CD4-positive, alpha-beta memory T cell (primary cell): ENCODE data around the gene NEUROD6. TPM values are rescaled to one million over a fixed set of nuclear protein-coding genes. Genes with fewer than 3 reads are reported as not detected.

Experiments
- CTCF ChIA-PET: fragments of 350-600 bp; sonication (Branson Sonifier 250); formaldehyde crosslinking; loops from one replicate; lab custom pipeline; 2021; ENCODE audit warnings: inconsistent platforms; ENCODE audit not compliant: partially characterized antibody; lab: Charles Lee
- POLR2A ChIA-PET: fragments of 350-600 bp; sonication (Branson Sonifier 250); formaldehyde crosslinking; loops from one replicate; lab custom pipeline; 2021; ENCODE audit not compliant: partially characterized antibody; lab: Charles Lee
- DNase-seq, 5 donors: peaks; one replicate each; pipeline versions ENCODE4 v3.0.0 to v3.0.0-alpha.2; 2020 to 2022; ENCODE audit warnings: mixed read lengths in 1 of 5
- H3K27ac ChIP-seq: one replicate; pipeline ENCODE4 v1.7.0; 2013; ENCODE audit warnings: low read depth, low read length
- H3K27me3 ChIP-seq: 2 replicates; pipeline ENCODE4 v1.7.0; 2013; ENCODE audit warnings: mild to moderate bottlenecking, low read length, moderate library complexity; ENCODE audit not compliant: insufficient read depth
- H3K36me3 ChIP-seq: 2 replicates; pipeline ENCODE4 v1.7.0; 2013; ENCODE audit warnings: mild to moderate bottlenecking, low read length, moderate library complexity; ENCODE audit not compliant: insufficient read depth
- H3K4me1 ChIP-seq: 2 replicates; pipeline ENCODE4 v1.7.0; 2013; ENCODE audit warnings: mild to moderate bottlenecking, low read length, moderate library complexity; ENCODE audit not compliant: insufficient read depth
- H3K4me3 ChIP-seq, 2 donors: one replicate each; pipeline ENCODE4 v1.7.0; 2013; ENCODE audit warnings: low read length in 2 of 2, mild to moderate bottlenecking in 1 of 2
- H3K9me3 ChIP-seq, 2 donors: one replicate each; pipeline ENCODE4 v1.7.0; 2013; ENCODE audit warnings: low read length in 2 of 2, control low read depth in 1 of 2; ENCODE audit not compliant: control insufficient read depth in 1 of 2
- H3K27ac Mint-ChIP-seq, 7 donors: one replicate each; pipeline ENCODE4 v1.8.0; 2020 to 2021; ENCODE audit warnings: mixed read lengths in 7 of 7, mild to moderate bottlenecking in 6 of 7, inconsistent platforms in 3 of 7, moderate library complexity in 3 of 7
- H3K27me3 Mint-ChIP-seq, 2 donors: one replicate each; pipeline ENCODE4 v1.8.0; 2020 to 2021; ENCODE audit warnings: mixed read lengths in 2 of 2
- H3K36me3 Mint-ChIP-seq, 2 donors: one replicate each; pipeline ENCODE4 v1.8.0; 2020 to 2021; ENCODE audit warnings: mixed read lengths in 2 of 2, inconsistent platforms in 1 of 2, mild to moderate bottlenecking in 1 of 2
- H3K4me1 Mint-ChIP-seq, 4 donors: one replicate each; pipeline ENCODE4 v1.8.0; 2020 to 2021; ENCODE audit warnings: mixed read lengths in 4 of 4, mild to moderate bottlenecking in 1 of 4
- H3K4me3 Mint-ChIP-seq, 8 donors: one replicate each; pipeline ENCODE4 v1.8.0; 2020 to 2021; ENCODE audit warnings: mixed read lengths in 8 of 8, mild to moderate bottlenecking in 7 of 8, moderate library complexity in 6 of 8, inconsistent platforms in 3 of 8
- H3K9me3 Mint-ChIP-seq, 8 donors: one replicate each; pipeline ENCODE4 v1.8.0; 2020 to 2021; ENCODE audit warnings: mixed read lengths in 8 of 8, mild to moderate bottlenecking in 5 of 8, inconsistent platforms in 3 of 8, moderate library complexity in 1 of 8
- intact Hi-C: fragments of 100-400 bp; cut with micrococcal nuclease; formaldehyde crosslinking; loops from one replicate; pipeline ENCODE4 v1.15.1; 2023
- polyA plus RNA-seq, 2 donors: library from polyadenylated mRNA; unstranded; fragments of 300-500 nt; fragmentation: Illumina TruSeq; gene quantifications; one replicate each; pipeline ENCODE4 v1.2.3, GENCODE V29; 2021
- total RNA-seq, 2 experiments: library from RNA; stranded (reverse); gene quantifications; one replicate each; pipeline ENCODE4 v1.2.3, GENCODE V29; 2021

Gene NEUROD6
- total and polyA plus RNA-seq, 4 experiments from 2014 or later = not detected

DNA sequence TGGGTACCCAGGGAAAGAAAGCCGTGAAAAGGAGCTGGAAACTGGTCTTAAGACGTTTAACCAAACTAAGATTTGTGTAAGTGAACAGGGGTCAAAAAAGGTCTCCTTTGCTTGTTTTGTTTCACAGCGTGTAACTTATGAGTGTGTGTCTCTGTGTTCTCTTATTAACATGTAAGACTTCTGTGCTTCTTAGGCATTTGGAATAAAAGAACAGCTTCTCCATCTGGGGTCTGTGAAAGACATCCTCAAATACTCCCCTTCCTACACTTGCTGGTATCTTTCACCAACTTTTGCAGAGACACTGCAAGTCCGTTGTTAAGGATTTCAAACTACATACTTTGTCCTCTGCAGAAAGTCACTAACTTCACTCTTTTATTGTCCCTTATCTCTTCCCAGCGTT is 615 bp upstream of the NEUROD6 start:
- DNase-seq = no peak
- Mint-ChIP-seq H3K4me1 (no peaks in the 10 kb centered on the region), H3K27me3 (peaks cover 6 to 7% of the 10 kb centered on the region in 2 donors), H3K27ac (peak overlapping the region in 1 of 7 donors; percentile 36), H3K9me3 (peaks cover 0 to 4% (median under 1%) of the 10 kb centered on the region in 8 donors), H3K36me3 (no peaks in the 10 kb centered on the region), H3K4me3 (no peak overlapping the region)
- Histone ChIP-seq H3K27me3 (no peaks in the 10 kb centered on the region), H3K4me3 (no peak overlapping the region), H3K9me3 (no peaks in the 10 kb centered on the region), H3K36me3 (no peaks in the 10 kb centered on the region), H3K27ac (no peak overlapping the region), H3K4me1 (no peaks in the 10 kb centered on the region)
- CTCF ChIA-PET = no interaction called here
- POLR2A ChIA-PET = no interaction called here
- intact Hi-C loops = no loop called here

DNA sequence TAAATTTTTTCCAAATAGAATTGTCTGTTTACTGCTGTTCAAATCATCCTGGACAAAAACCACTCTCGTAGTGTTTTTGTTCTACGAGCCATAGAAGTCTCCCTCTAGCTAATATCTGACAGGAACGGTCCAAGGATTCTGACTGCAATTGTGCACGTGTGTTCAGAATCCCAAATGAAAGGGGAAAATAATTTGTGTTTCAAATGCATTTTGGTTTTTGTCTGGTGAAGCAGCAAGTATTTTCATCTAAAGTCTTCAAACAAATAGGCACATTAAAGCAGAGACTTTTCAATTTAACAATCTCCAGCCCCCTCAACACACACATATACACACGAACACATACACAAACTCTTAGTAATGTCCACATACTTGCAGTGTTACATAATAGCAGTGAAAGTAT is 475 bp downstream of the NEUROD6 start:
- ChIA-PET POLR2A (no interaction called here), CTCF (no interaction called here)
- Histone ChIP-seq H3K27ac (no peak overlapping the region), H3K9me3 (no peaks in the 10 kb centered on the region), H3K36me3 (no peaks in the 10 kb centered on the region), H3K4me3 (no peak overlapping the region), H3K4me1 (no peaks in the 10 kb centered on the region), H3K27me3 (no peaks in the 10 kb centered on the region)
- Mint-ChIP-seq H3K27me3 (peaks cover 6 to 11% of the 10 kb centered on the region in 2 donors), H3K4me3 (no peak overlapping the region), H3K36me3 (no peaks in the 10 kb centered on the region), H3K27ac (no peak overlapping the region), H3K9me3 (peaks cover 0 to 5% (median 2%) of the 10 kb centered on the region in 8 donors), H3K4me1 (no peaks in the 10 kb centered on the region)
- DNase-seq = no peak
- intact Hi-C loops = no loop called here

DNA sequence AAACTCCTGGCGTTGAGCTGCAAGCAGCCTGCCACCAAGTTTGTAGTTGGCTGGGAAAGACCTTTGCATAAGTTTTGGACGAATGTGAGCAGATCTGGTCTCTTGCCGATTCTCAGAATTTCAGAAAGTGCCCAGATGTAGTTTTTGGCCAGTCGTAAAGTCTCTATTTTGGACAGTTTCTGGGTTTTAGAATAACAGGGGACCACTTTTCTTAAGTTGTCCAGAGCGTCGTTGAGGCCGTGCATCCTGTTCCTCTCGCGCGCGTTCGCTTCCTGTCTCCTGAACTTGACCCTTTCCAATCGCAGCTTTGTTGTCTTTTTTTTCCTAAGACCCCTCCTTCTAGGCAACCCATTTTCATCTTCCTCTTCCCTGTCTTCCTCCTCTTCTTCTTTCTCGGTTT is 1.8 kb downstream of the NEUROD6 start:
- Mint-ChIP-seq H3K4me1 (no peaks in the 10 kb centered on the region), H3K27ac (no peak overlapping the region), H3K4me3 (no peak overlapping the region), H3K36me3 (no peaks in the 10 kb centered on the region), H3K27me3 (peaks cover 6 to 12% of the 10 kb centered on the region in 2 donors), H3K9me3 (peaks cover 0 to 10% (median 3%) of the 10 kb centered on the region in 8 donors)
- Histone ChIP-seq H3K9me3 (no peaks in the 10 kb centered on the region), H3K4me1 (no peaks in the 10 kb centered on the region), H3K27me3 (no peaks in the 10 kb centered on the region), H3K4me3 (no peak overlapping the region), H3K36me3 (no peaks in the 10 kb centered on the region), H3K27ac (no peak overlapping the region)
- POLR2A ChIA-PET = no interaction called here
- CTCF ChIA-PET = no interaction called here
- DNase-seq = no peak
- intact Hi-C loops = no loop called here

DNA sequence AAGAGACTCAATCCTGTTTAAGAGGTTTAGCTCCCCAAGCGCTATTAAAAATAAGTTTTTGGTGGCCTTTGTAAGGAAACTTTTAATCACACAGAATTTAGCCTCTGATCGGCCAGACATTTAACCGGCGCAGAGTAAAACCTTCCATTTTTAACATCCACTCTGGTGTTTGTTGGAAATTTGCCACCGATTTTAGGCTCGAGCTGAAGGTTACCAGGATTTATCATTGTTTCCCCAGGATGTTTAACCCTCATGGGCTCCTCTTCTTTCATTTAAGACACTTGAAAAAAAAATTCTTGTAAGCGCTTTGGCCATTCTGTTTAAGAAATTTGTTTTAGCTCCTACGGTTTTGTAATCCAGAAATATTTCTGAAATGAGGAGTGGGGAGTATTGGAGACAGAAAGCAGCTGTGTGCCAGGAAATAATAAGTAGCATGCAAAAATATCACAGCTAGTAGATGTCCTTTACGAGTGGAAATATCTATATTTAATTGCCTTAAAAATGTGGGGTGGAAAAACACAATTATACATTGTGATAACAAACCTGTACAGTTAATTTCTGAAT is 3.4 kb downstream of the NEUROD6 start:
- Mint-ChIP-seq H3K27me3 (peaks cover 6 to 12% of the 10 kb centered on the region in 2 donors), H3K4me3 (no peak overlapping the region), H3K4me1 (no peaks in the 10 kb centered on the region), H3K27ac (no peak overlapping the region), H3K9me3 (peaks cover 0 to 10% (median 4%) of the 10 kb centered on the region in 8 donors), H3K36me3 (no peaks in the 10 kb centered on the region)
- Histone ChIP-seq H3K4me1 (no peaks in the 10 kb centered on the region), H3K4me3 (no peak overlapping the region), H3K9me3 (no peaks in the 10 kb centered on the region), H3K27ac (no peak overlapping the region), H3K36me3 (no peaks in the 10 kb centered on the region), H3K27me3 (no peaks in the 10 kb centered on the region)
- no peak for DNase-seq
- intact Hi-C loops = no loop called here
- ChIA-PET CTCF (no interaction called here), POLR2A (no interaction called here)

DNA sequence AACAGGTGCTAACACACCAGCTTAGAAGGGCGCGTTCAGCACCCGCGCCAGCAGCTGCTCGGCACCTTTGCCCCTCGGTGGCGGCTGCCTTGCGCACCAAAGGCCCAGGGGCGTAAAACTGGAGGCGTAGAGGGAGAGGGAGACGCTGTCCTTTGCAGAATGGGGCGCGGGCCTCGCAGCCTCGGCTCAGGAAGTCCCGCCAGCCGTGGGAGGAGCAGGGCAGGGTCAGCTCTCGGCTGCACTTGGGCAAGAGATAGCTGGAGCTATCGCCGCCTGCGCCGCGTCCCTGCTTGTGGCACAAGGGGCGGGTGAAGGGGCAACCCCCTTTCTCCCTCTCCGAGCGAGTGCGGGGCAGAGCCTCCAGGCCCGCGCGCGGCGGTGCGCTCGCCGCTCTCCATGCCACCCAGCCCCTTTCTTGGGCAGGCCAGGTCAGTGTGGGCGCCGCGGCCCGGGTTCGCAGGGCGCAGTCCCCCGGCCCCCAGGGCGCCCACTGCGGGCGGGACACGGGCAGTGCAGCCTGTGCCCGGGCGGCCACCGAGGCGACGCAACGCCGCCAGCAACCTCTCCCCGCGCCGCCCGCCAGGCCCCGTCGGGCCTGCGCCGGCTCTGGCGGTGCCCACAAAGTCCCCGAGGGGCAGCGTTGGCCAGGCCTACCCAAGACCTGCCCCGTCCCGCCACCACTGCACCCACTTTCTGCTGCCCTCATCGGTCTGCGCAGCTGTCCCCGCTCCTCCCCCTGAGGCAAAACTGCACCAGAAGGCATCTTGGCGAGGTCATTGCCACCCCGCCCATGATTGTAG is 4.1 kb downstream of the NEUROD6 start:
- intact Hi-C loops = no loop called here
- H3K4me1 Mint-ChIP-seq = no peaks in the 10 kb centered on the region

DNA sequence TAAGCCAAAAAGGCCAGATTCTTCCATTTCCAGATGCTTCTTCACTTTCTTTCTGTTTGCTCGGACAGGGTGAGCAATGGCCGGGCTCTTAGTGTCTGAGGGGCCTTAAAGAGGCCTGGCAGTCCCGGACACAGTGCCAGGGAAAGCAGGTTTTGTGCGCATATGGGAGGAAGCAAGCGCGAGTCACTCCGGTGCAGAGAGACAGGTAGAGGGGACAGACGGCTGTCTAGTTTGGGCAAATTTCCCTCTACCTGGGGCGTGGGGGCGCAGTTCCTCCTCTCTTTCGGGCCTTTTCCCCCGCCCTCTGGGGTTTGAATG is 4.7 kb downstream of the NEUROD6 start:
- Mint-ChIP-seq H3K4me1 (no peaks in the 10 kb centered on the region), H3K36me3 (no peaks in the 10 kb centered on the region), H3K27ac (no peak overlapping the region), H3K4me3 (no peak overlapping the region), H3K27me3 (peaks cover 6 to 10% of the 10 kb centered on the region in 2 donors), H3K9me3 (peaks cover 0 to 10% (median 6%) of the 10 kb centered on the region in 8 donors)
- Histone ChIP-seq H3K4me1 (no peaks in the 10 kb centered on the region), H3K27ac (no peak overlapping the region), H3K9me3 (no peaks in the 10 kb centered on the region), H3K27me3 (no peaks in the 10 kb centered on the region), H3K36me3 (no peaks in the 10 kb centered on the region), H3K4me3 (no peak overlapping the region)
- intact Hi-C loops = no loop called here
- POLR2A ChIA-PET = no interaction called here
- CTCF ChIA-PET = no interaction called here
- DNase-seq = no peak

More for the DNA sequence above, 4.1 kb downstream of the NEUROD6 start:
- Mint-ChIP-seq H3K9me3 (peaks cover 0 to 10% (median 6%) of the 10 kb centered on the region in 8 donors), H3K27me3 (peaks cover 6 to 12% of the 10 kb centered on the region in 2 donors), H3K4me3 (no peak overlapping the region), H3K27ac (no peak overlapping the region), H3K36me3 (no peaks in the 10 kb centered on the region)
- Histone ChIP-seq H3K27me3 (no peaks in the 10 kb centered on the region), H3K36me3 (no peaks in the 10 kb centered on the region), H3K27ac (no peak overlapping the region), H3K9me3 (no peaks in the 10 kb centered on the region), H3K4me3 (no peak overlapping the region), H3K4me1 (no peaks in the 10 kb centered on the region)
- CTCF ChIA-PET = no interaction called here
- no peak for DNase-seq
- POLR2A ChIA-PET = no interaction called here

DNA sequence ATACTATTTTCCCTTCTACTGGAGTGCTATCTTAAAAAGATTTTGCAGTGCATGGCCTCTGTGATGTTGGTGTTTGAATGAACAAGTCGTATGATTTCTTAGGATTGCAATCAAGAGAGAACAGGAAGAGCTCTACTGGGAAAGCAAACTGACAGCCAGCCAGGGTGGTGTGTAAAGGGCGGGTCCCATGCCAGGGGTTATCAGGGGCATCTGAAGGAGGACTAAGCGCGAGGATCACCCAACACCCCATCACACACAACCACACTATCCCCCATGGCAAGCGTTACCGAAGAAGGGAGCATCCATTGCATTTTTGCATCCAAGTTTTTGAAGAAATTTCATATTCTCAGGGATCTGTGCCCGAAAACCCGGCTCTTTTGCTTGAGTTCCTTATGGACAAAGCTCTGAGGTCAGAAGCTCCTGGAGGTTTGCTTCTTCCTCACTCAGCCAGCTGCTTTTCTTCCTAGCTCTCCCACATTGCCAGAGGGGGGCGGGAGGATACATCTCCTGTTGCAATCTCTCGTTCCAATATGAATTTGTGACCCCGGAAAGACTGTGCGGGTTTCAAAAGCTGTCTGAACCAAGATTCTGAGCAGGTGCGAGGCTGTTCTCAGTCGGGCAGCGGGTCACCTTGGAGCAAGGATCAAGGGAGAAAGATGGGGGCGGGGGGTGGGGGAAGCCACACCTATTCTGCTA is 5.2 kb downstream of the NEUROD6 start:
- no peak for DNase-seq
- no peak overlapping the region for H3K27ac ChIP-seq
- no peaks in the 10 kb centered on the region for H3K27me3 ChIP-seq
- H3K36me3 Mint-ChIP-seq = no peaks in the 10 kb centered on the region
- peaks cover 0 to 12% (median 7%) of the 10 kb centered on the region in 8 donors for H3K9me3 Mint-ChIP-seq
- POLR2A ChIA-PET = no interaction called here
- no peaks in the 10 kb centered on the region for H3K36me3 ChIP-seq
- no peak overlapping the region for H3K4me3 ChIP-seq
- H3K4me1 ChIP-seq = no peaks in the 10 kb centered on the region
- intact Hi-C loops = no loop called here
- no peaks in the 10 kb centered on the region for H3K4me1 Mint-ChIP-seq
- CTCF ChIA-PET = no interaction called here
- peaks cover 6 to 10% of the 10 kb centered on the region in 2 donors for H3K27me3 Mint-ChIP-seq
- H3K27ac Mint-ChIP-seq = peak overlapping the region in 1 of 7 donors; percentile 17
- H3K9me3 ChIP-seq = no peaks in the 10 kb centered on the region
- no peak overlapping the region for H3K4me3 Mint-ChIP-seq
